ENCODE results near the gene ATMIN. TPM values are rescaled to one million over a fixed set of nuclear protein-coding genes. Genes with fewer than 3 reads are reported as not detected.

The ATMIN gene
- total and polyA plus RNA-seq, 10 of the 15 experiments (the other 5 are each of a cell fraction or from before 2014, with no cell fraction given), result 5.2 to 28.9 (median 18.3) TPM

GRCh38 chr16:81067166-81067565 lies 31.5 kb downstream of the ATMIN start (continued):
- TF ChIP-seq RELB (IDR thresholded peaks at IDR 0.05; ENCODE audit: low read depth) (no peak), SMAD1 (IDR thresholded peaks at IDR 0.05; ENCODE audit: low read depth, partially characterized antibody) (no peak), SPI1 (IDR thresholded peaks at IDR 0.05; ENCODE audit: borderline replicate concordance, insufficient read depth, low read depth, low read length) (no peak), CEBPB (IDR thresholded peaks at IDR 0.05; ENCODE audit: borderline replicate concordance in 1 of 2, low read depth in 2 of 2, low read length in 2 of 2) (no peak)

GRCh38 chr16:81069063-81069462 lies 33.4 kb downstream of the ATMIN start:
- H2AFZ ChIP-seq (ENCODE audit: control insufficient read depth, low read depth, low read length), result no peak overlapping the region
- DNase-seq (ENCODE audit: low read depth, low spot score) (no peak), FAIRE-seq (no peak), ATAC-seq (no peak)
- H3K79me2 ChIP-seq (ENCODE audit: control insufficient read depth, insufficient read depth, low read length), result no peaks in the 10 kb centered on the region
- H3K9ac ChIP-seq (ENCODE audit: control insufficient read depth, insufficient read depth, low read length), result no peak overlapping the region
- ChIA-PET SMC1A (ENCODE audit: uncharacterized antibody, unreplicated experiment) (no interaction called here), RAD21 (ENCODE audit: unreplicated experiment) (no interaction called here), CTCF (no interaction called here), POLR2A (no interaction called here)
- WGBS (ENCODE audit: insufficient coverage, insufficient replicate concordance, low lambda C conversion rate, missing lambda C conversion rate), result 61% methylated on average over 4 of the region's 4 CpGs
- no peaks in the 10 kb centered on the region for H3K9me3 ChIP-seq (replicated peaks; ENCODE audit: control insufficient read depth, insufficient read depth, low read length)
- no peak overlapping the region for H3K27ac ChIP-seq (ENCODE audit: control insufficient read depth, insufficient read depth)
- intact Hi-C loops (cut with micrococcal nuclease; ENCODE audit: unreplicated experiment) (no loop called here), in situ Hi-C loops (cut with MboI) (no loop called here)
- no TSS peak for BruUV-seq (replicated peaks)
- no peaks in the 10 kb centered on the region for H4K20me1 ChIP-seq (ENCODE audit: control insufficient read depth, insufficient read depth)
- no peak overlapping the region for H3K4me3 ChIP-seq
- TF ChIP-seq WRNIP1 (IDR thresholded peaks at IDR 0.05; ENCODE audit: borderline replicate concordance, low read depth, low read length) (no peak), MTA3 (IDR thresholded peaks at IDR 0.05; ENCODE audit: borderline replicate concordance, low read length) (no peak)
- no peaks in the 10 kb centered on the region for H3K4me1 ChIP-seq (ENCODE audit: control insufficient read depth, insufficient read depth, low read length)
- no peaks in the 10 kb centered on the region for H3K27me3 ChIP-seq (replicated peaks in 1 of 2; ENCODE audit: control insufficient read depth in 2 of 2, insufficient read depth in 2 of 2, low read length in 1 of 2)
- no peaks in the 10 kb centered on the region; a peak in 1 of 4 replicates for H3K36me3 ChIP-seq (ENCODE audit: control insufficient read depth in 2 of 2, insufficient read depth in 2 of 2, low read length in 1 of 2)
- H3K4me2 ChIP-seq (ENCODE audit: control insufficient read depth, insufficient read depth), result no peak overlapping the region
